ENCODE results near the gene EDRF1. TPM values are rescaled to one million over a fixed set of nuclear protein-coding genes. Genes with fewer than 3 reads are reported as not detected.

Gene EDRF1
- total RNA-seq, 1 donor from 2014 or later: 9.6 TPM

GRCh38 chr10:125808047-125808446 lies 88.5 kb downstream of the EDRF1 start:
- no peak for ATAC-seq
- intact Hi-C loops (cut with DNase I): no loop called here
- DNase-seq (ENCODE audit: missing footprints): no peak

GRCh38 chr10:125811251-125811650 lies 91.7 kb downstream of the EDRF1 start:
- no peak for ATAC-seq
- intact Hi-C loops (cut with DNase I): no loop called here
- no peak for DNase-seq (ENCODE audit: missing footprints)

GRCh38 chr10:125812128-125812750 lies 92.7 kb downstream of the EDRF1 start:
- DNase-seq (ENCODE audit: missing footprints) (no peak), ATAC-seq (no peak)
- intact Hi-C loops (cut with DNase I): no loop called here

Other genes starting within 250 kb of the EDRF1 start
- gene TEX36, start 36.5 kb upstream of the EDRF1 start, total RNA-seq: not detected
- not detected for gene MMP21, start 56.1 kb downstream of the EDRF1 start, total RNA-seq
- 71.8 TPM for gene UROS, start 103.5 kb downstream of the EDRF1 start, total RNA-seq
- 38.4 TPM for gene BCCIP, start 103.8 kb downstream of the EDRF1 start, total RNA-seq
- 42.3 TPM for gene DHX32, start 161.6 kb downstream of the EDRF1 start, total RNA-seq
- 0.51 TPM for gene FANK1, start 176.9 kb downstream of the EDRF1 start, total RNA-seq

Measured in Right ventricle myocardium inferior (tissue), 1 donor.